ENCODE data around the gene ALG12. TPM values are rescaled to one million over a fixed set of nuclear protein-coding genes. Genes with fewer than 3 reads are reported as not detected.

Gene ALG12
- total RNA-seq, 1 experiment from 2014 or later: 25.4 TPM

- intact Hi-C loops (cut with micrococcal nuclease; ENCODE audit: unreplicated experiment): no loop called here
Observed at GRCh38 chr22:49922926-49923325, 4.7 kb upstream of the ALG12 start.

DNA sequence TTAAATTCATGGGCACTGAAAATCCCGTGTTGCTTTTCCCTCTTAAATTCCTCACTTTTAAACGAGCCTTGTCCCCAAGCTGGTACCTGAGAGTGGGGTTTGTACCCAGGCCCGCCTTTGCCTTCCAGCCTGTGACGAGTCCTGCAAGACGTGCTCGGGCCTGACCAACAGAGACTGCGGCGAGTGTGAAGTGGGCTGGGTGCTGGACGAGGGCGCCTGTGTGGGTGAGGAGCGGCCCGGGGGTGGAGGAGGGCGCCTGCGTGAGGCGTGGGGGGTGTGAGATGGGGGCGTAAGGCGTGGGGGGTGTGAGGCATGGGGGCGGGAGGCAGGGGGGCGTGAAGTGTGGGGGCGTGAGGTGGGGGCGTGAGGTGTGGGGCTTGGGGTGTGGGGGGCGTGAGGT, 4.2 kb upstream of the ALG12 start:
- H3K27ac Mint-ChIP-seq (ENCODE audit: unreplicated experiment): no peak overlapping the region
- H3K4me3 Mint-ChIP-seq (ENCODE audit: low read depth, unreplicated experiment): no peak overlapping the region
- intact Hi-C loops (cut with micrococcal nuclease; ENCODE audit: unreplicated experiment): no loop called here

More at GRCh38 chr22:49922926-49923325, 4.7 kb upstream of the ALG12 start:
- no peak for DNase-seq
- TF ChIP-seq, protein P1, sequence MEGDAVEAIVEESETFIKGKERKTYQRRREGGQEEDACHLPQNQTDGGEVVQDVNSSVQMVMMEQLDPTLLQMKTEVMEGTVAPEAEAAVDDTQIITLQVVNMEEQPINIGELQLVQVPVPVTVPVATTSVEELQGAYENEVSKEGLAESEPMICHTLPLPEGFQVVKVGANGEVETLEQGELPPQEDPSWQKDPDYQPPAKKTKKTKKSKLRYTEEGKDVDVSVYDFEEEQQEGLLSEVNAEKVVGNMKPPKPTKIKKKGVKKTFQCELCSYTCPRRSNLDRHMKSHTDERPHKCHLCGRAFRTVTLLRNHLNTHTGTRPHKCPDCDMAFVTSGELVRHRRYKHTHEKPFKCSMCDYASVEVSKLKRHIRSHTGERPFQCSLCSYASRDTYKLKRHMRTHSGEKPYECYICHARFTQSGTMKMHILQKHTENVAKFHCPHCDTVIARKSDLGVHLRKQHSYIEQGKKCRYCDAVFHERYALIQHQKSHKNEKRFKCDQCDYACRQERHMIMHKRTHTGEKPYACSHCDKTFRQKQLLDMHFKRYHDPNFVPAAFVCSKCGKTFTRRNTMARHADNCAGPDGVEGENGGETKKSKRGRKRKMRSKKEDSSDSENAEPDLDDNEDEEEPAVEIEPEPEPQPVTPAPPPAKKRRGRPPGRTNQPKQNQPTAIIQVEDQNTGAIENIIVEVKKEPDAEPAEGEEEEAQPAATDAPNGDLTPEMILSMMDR (IDR thresholded peaks at IDR 0.05; ENCODE audit: unreplicated experiment): no peak
- Mint-ChIP-seq H3K4me3 (ENCODE audit: low read depth, unreplicated experiment) (no peak overlapping the region), H3K36me3 (ENCODE audit: insufficient read depth, unreplicated experiment) (peaks cover 62% of the 10 kb centered on the region), H3K27me3 (ENCODE audit: unreplicated experiment) (no peaks in the 10 kb centered on the region), H3K27ac (ENCODE audit: unreplicated experiment) (no peak overlapping the region), H3K9me3 (ENCODE audit: low read depth, unreplicated experiment) (no peaks in the 10 kb centered on the region), H3K4me1 (ENCODE audit: low read depth, unreplicated experiment) (no peaks in the 10 kb centered on the region)
- no TSS peak for BruUV-seq (replicated peaks)
- CTCF ChIA-PET: no interaction called here

DNA sequence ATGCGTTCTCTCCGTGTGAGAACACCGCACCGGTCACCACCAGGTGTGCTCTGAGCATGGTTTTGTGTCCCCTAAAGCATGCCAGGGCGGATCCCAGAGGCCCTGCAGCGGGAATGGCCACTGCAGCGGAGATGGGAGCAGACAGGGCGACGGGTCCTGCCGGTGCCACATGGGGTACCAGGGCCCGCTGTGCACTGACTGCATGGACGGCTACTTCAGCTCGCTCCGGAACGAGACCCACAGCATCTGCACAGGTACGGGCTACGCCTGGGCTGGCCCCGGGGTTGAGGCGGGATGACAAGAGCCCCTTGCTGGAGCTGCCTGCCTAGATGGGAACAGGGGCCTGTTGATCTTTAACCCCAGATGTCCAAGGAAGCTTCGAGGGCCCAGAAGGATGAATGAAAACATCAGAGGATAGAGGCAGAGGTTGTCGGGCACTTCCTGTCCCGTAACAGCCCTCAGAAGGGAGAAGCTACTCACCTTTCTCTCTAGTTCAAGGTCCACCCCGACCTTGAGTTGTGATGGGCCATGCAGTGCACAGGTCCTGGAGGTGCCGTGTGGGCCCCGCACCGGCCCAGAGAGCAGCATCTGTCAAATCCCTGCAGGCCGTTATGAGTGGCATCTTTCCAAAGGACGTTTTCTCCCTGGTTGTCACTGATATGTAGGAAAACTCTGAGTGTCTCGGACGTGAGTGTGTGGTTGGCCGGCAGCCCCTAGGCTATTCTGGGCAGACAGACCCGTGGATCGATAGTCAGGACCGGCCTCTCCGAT, 3.5 kb upstream of the ALG12 start:
- Mint-ChIP-seq H3K36me3 (ENCODE audit: insufficient read depth, unreplicated experiment) (peaks cover 62% of the 10 kb centered on the region), H3K4me3 (ENCODE audit: low read depth, unreplicated experiment) (no peak overlapping the region), H3K9me3 (ENCODE audit: low read depth, unreplicated experiment) (no peaks in the 10 kb centered on the region), H3K27me3 (ENCODE audit: unreplicated experiment) (no peaks in the 10 kb centered on the region), H3K4me1 (ENCODE audit: low read depth, unreplicated experiment) (no peaks in the 10 kb centered on the region), H3K27ac (ENCODE audit: unreplicated experiment) (no peak overlapping the region)
- BruUV-seq (replicated peaks): no TSS peak
- TF ChIP-seq, protein P1 (IDR thresholded peaks at IDR 0.05; ENCODE audit: unreplicated experiment): no peak
- intact Hi-C loops (cut with micrococcal nuclease; ENCODE audit: unreplicated experiment): no loop called here
- no peak for DNase-seq
- CTCF ChIA-PET: no interaction called here

More for the DNA sequence above, 4.2 kb upstream of the ALG12 start:
- H3K36me3 Mint-ChIP-seq (ENCODE audit: insufficient read depth, unreplicated experiment): peaks cover 62% of the 10 kb centered on the region
- no peaks in the 10 kb centered on the region for H3K4me1 Mint-ChIP-seq (ENCODE audit: low read depth, unreplicated experiment)
- BruUV-seq (replicated peaks): no TSS peak
- no peaks in the 10 kb centered on the region for H3K9me3 Mint-ChIP-seq (ENCODE audit: low read depth, unreplicated experiment)
- no peaks in the 10 kb centered on the region for H3K27me3 Mint-ChIP-seq (ENCODE audit: unreplicated experiment)
- TF ChIP-seq, protein P1 (IDR thresholded peaks at IDR 0.05; ENCODE audit: unreplicated experiment): no peak
- no peak for DNase-seq
- CTCF ChIA-PET: no interaction called here

DNA sequence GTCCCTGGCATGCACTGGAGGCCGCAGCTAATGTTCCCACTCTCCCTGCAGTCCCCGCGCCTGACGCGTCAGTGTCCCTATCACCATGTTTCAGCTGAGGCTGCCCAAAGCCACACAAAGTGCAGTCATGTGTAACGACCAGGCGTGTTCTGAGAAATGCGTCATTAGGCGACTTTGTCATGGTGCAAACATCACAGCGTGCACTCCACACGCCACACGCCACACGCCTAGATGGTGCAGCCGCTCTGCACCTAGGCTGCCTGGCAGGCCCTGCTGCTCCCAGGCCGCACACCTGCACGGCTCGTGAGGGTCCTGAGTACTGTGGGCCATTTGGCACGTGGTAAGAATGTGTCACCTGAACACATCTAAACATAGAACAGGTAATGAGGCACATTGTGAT, 2.6 kb upstream of the ALG12 start:
- Mint-ChIP-seq H3K4me1 (ENCODE audit: low read depth, unreplicated experiment) (no peaks in the 10 kb centered on the region), H3K4me3 (ENCODE audit: low read depth, unreplicated experiment) (no peak overlapping the region), H3K27ac (ENCODE audit: unreplicated experiment) (no peak overlapping the region), H3K27me3 (ENCODE audit: unreplicated experiment) (no peaks in the 10 kb centered on the region), H3K36me3 (ENCODE audit: insufficient read depth, unreplicated experiment) (peaks cover 62% of the 10 kb centered on the region), H3K9me3 (ENCODE audit: low read depth, unreplicated experiment) (no peaks in the 10 kb centered on the region)
- BruUV-seq (replicated peaks): no TSS peak
- CTCF ChIA-PET: no interaction called here
- intact Hi-C loops (cut with micrococcal nuclease; ENCODE audit: unreplicated experiment): no loop called here
- TF ChIP-seq, protein P1 (IDR thresholded peaks at IDR 0.05; ENCODE audit: unreplicated experiment): no peak
- DNase-seq: no peak
